SK-N-SH (cell line): ENCODE data around the gene SBF2.

ENCODE experiments used
- CTCF ChIP-seq: fragments of 200-600 bp; sonication (generic); IDR thresholded peaks from 2 replicates; pipeline ENCODE4 v1.6.1; 2017; ENCODE audit warnings: antibody characterized with exemption, mild to moderate bottlenecking, moderate library complexity
- ELF1 ChIP-seq: IDR thresholded peaks from 2 replicates; pipeline ENCODE4 v1.4.0; 2012
- EP300 ChIP-seq, 2 experiments: IDR thresholded peaks; 2 replicates each; pipeline versions ENCODE4 v1.4.0 to v1.6.1; 2012; ENCODE audit warnings: borderline replicate concordance in 1 of 2, low read depth in 1 of 2, low read length in 1 of 2
- EZH2phosphoT487 ChIP-seq: fragments of 200-600 bp; sonication (generic); IDR thresholded peaks from 2 replicates; pipeline ENCODE4 v1.6.1; 2017; ENCODE audit warnings: low read depth, mixed run types, mild to moderate bottlenecking, antibody characterized with exemption, moderate library complexity, borderline replicate concordance
- RAD21 ChIP-seq: IDR thresholded peaks from 2 replicates; pipeline ENCODE4 v1.6.1; 2012; ENCODE audit warnings: mild to moderate bottlenecking, low read length
- REST ChIP-seq: IDR thresholded peaks from 2 replicates; pipeline ENCODE4 v1.6.1; 2012; ENCODE audit warnings: mild to moderate bottlenecking, low read depth, low read length, moderate library complexity
- RFX5 ChIP-seq: IDR thresholded peaks from 2 replicates; pipeline ENCODE4 v1.6.1; 2012; ENCODE audit warnings: mild to moderate bottlenecking, improper control_type of control experiment, low read length
- SMC3 ChIP-seq: IDR thresholded peaks from 2 replicates; pipeline ENCODE4 v1.6.1; 2012; ENCODE audit warnings: low read depth, low read length, improper control_type of control experiment
- TAF1 ChIP-seq: IDR thresholded peaks from 2 replicates; pipeline ENCODE4 v1.6.1; 2012; ENCODE audit warnings: low read depth, mild to moderate bottlenecking, low read length, moderate library complexity, borderline replicate concordance
- USF2 ChIP-seq: fragments of 150-350 bp; IDR thresholded peaks from 2 replicates; pipeline ENCODE4 v1.6.1; 2017; ENCODE audit warnings: antibody characterized with exemption, low read length, low read depth, borderline replicate concordance

GRCh38 chr11:9850224-9850895, 443.7 kb downstream of the SBF2 start:
- TF ChIP-seq USF2 (no peak), RFX5 (no peak), CTCF (no peak), EP300 (IDR thresholded peaks at IDR 0.05; ENCODE audit: borderline replicate concordance in 1 of 2, low read depth in 1 of 2, low read length in 1 of 2) (no peak), RAD21 (no peak), TAF1 (no peak), REST (no peak), SMC3 (no peak), EZH2phosphoT487 (no peak), ELF1 (no peak)
